Suppressor macrophage treated with lipopolysaccharide for 1 hour (primary cell): ENCODE results near the gene RPTOR.

Experiments
- DNase-seq, 3 donors: peaks; one replicate each; pipeline ENCODE4 v3.0.0-alpha.2; 2020 to 2022

Gene RPTOR

DNA sequence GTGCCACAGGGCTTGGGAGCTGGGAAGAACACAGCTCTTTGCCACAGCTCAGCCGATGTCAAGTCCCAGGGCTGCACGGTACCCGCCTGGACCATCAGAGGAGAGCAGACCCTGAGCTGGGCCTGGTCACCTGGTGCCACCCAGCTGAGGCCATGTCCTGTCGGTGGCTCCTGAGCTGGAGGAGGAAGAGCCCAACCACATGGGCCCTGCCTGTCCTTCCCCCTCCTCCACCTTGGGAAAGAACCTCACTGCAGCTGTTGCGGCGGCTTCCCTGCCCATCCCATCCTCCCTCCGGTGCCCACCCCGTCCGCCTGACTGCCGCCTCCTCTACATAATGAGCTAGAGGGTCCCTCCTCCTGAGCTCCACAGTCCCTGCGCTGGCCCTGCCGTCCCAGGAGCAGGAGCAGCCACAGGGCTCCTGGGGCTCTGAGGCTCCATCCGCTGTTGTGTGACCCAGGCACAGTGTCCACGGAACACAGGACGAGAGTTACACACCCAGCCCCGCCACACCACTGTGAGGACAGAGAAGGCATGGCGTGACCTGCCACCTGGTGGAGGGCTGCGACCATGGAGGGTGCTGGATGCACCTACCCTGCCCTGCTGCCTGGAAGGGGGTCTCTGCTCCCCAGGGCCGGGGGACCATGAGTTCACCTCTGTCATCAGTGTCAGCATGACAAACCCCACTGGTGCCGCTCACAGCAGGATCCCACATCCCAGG lies 425.6 kb downstream of the RPTOR start:
- peak in 2 of 3 donors; percentile 34 to 47 for DNase-seq

DNA sequence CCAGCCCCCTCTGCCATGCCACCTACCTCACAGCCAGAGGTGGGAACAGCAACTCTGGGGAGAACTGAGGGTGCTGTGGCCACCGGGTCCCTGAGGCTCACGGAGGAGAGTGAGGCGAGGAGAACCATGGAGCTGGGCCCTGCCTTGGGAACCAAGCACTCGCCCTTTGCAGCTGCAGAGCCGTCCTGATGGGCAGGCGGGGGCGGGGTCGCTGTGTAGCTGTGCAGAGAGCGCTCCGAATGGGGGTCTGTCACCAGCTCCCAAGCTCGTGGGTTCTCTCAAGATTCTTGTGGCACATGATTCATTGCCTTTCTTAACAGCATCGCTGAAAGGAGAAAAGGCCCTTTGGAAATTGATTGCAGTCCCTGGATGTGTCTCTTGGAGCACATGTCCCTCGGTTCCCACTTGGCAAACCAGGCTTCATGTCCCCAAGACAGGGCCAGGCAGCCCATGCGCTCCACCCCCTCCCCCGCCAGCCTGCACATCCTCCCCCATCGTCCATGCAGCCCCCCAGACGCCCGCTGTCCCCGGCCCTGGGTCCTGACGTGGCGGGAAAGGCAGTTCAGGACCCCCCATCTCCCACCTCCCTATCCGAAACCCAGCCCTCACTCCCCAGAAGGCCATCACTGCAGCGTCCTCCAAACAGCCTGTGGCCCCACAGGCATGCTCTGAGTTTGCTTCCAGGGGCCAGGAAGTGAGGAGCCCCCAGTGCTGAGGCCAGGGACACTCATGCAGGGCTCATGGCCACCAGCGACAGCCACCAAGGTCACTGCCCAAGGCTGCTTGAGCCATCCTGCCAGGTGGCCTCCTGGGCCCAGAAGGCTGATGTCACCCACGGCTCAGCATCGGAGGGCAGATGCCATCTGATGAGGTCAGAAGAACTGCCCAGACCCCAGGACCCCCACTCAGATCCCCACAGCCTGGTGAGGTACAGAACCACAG lies 426.4 kb downstream of the RPTOR start:
- no peak for DNase-seq

DNA sequence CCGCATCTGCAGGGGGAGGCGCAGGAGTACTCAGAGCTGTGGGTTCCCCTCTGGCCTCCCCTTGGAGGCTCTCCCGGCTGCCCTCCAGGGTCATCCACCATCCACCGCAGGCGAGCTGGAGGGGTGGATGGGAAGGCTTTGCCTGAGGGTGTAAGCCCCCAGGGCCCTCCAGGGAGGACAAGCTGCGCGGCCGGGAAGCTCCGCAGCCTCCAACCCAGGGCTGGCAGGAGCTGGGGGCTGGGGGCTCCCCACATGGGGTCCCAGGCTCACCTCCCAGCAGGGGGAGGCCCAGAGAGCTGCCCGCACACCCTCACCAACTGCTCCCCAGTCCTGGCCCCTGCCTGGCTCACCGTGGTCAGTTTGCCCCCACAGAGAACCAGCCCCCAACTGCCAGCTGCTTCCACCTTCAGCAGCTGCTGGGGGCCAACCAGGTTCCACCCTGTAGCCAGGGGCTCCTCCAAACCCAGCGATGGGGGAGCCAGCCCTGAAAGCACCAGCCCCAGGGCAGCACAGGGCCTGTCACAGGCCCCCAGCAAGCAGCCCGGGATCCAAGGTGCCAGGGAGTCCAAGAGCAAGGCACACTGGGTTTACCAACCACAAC lies 427.2 kb downstream of the RPTOR start:
- no peak for DNase-seq

DNA sequence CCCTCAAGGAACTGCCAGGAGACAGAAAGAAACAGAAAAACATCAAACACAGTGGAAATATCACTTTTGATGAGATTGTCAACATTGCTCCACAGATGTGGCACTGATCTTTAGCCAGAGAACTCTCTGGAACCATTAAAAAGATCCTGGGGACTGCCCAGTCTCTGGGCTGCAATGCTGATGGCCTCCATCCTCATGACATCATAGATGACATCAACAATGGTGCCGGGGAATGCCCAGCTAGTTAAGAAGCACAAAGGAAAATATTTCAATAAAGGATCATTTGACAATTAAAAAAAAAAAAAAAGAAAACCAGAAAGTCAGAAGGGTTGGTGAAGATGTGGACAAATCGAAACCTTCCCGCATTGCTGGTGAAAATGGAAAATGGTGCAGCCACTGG lies 432.1 kb downstream of the RPTOR start:
- DNase-seq, result peak; percentile 44 to 60 (median 54)

DNA sequence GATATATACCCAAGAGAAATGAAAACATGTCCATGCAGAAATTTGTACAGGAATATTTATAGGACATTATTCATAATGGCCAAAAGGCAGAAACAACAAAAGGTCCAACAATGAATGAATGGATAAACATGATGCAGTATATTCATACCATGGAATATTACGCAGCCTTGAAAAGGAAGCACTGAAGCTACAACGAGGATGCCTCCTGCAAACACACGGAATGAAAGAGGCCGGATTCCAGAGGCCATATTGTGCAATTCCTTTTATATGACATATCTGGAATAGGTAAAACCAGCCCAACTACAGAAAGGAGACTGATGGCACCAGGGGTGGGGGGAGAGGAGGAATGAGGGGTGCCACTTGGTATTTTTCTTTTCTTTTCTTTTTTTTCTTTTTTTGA lies 432.5 kb downstream of the RPTOR start:
- DNase-seq, result no peak

DNA sequence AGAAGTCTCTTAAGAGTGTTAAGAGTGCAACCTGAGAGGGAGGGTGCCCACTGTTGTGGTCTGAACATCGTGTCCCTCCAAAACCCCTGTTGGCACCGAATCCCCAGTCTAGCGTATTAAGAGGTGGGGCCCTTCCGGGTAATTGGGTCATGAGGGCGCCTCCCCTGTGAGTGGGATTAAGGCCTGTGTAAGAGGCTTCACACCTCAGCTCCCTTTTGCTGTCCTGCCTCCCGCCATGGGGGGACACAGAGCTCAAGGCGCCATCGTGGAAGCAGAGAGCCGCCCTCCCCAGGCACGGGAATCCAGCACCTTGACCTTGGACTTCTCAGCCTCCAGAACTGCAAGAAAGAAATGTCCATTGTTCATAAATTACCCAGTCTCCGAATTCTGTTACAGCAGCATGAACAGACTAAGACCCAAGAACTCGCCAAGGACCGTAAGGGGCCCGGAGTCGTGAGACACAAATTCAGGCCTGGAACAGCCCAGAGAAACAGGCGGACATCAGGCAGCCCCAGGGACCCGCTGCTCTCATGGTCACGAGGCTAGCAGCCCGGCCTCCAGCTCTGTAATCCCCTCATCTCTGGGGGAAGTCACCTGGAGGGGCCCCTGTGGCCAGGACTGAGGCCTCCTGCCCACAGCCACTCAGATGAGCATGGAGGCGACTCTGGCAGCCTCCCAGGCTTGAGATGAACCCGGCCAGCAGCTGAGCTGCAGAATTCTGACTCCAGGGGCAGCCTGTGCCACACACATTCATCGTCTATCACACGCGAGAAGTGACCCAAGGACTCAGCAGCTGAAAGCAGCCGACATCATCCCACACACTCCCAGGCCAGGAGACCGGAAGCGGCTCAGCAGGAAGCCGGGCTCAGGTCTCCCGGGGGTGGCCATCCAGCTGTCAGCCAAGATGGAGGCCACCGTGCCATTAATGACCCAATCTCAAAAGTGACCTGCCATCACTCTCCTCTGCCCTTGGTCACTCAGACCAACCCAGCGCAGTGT lies 434.2 kb downstream of the RPTOR start:
- DNase-seq, result no peak

DNA sequence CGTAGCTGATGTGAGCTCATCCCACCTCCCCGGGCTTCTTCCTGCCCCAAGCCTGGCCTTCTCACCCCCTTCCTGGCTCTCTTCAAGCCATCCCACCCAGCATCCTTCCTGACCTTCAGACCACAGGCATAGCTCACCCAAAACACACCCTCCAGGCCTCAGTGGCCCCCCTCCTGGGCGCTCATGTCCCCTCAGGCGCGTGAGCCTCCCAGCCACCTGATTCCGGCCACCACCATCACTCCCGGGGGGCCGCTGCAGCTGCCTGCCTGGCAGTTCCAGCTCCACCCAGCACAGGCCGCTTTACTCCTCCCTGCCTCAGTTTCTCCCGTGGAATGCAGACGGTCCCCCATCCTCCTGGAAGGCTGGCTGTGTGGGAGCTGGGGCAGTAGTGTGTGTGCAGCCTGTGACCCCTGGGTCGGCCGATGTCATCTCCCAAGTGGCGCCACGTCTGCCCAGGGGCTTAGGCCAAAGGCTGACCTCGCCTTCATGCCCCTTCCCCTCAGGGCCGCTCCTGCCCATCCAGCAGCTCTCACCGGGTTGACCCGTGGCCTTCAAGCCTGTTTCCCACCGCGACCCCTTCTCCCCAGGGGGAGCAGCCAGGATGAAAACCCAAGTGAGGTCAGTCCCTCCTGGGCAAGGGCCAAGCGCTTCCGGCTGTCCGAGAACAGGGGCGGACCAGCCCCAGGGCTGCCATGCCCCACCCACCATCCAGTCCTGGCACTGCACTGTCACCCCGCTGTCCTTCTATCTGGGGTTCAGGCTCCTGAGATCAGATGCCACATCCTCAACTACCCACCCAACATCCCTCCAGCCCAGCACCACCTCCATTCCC lies 435.1 kb downstream of the RPTOR start:
- no peak for DNase-seq

DNA sequence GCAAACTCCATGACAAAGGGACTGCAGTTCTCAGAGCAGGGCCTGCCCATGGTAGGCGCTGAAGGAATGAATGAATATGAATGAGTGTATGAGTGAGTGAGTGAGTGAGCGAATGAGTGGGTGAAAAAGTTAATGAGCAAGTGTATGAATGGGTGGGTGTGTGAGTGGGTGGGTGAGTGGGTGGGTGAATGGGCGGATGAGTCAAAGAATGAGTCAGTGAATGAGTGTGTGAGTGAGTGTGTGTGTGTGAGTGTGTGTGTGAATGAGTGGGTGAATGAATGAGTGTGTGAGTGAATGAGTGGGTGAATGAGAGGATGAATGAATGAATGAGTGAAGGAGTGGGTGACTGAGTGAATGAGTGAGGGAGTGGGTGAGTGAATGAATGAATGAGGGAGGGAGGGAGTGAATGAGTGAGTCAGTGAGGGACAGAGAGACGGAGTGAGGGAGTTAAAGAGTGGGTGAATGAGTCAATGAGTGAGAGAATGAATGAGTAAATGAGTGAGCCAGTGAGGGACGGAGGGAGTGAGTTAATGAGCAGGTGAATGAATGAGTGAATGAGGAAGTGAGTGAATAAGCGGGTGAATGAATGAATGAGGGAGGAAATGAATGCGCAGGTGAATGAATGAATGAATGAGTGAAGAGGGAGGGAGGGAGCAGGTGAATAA lies 435.9 kb downstream of the RPTOR start:
- DNase-seq, result peak; percentile 56 to 65 (median 61)

DNA sequence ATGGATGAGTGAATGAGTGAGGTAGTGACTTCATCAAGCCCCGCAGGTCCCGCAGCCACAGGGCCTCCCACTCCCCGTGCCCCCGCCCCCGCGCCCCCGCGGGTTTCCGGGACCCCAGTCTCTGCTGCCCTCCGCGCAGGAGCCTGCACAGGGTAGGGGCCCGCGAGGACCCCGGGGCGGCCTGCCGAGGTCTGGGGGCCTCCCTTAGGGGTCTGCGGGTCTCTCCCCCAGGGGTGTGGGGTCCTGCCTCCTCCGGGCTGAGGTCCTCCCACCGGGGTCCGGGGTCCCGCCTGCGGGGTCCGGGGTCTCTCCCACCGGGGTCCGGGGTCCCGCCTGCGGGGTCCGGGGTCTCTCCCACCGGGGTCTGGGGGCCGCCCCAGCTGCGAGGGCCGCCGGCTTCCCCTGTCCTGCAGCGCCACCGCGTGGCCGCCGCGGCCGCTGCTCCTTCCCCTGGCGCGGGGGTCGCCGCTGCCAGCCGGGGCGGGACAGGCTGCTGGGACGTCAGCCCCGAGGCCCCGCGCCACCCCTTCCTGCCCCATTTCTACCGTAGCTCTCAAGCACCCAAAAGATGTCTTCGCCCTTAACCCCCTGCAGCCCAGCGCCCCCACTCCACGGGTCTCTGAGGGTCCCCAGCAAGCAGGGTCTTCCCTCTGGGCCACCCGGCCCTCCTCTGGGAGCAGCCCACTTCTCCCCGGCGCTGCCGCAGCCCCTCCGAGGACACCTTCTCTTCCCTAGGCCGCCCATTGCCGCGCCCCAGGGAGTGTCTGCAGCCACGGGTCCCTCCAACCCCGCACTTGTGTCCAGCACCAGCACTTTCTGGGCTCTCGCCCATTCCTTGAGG lies 436.6 kb downstream of the RPTOR start:
- peak in 2 of 3 donors; percentile 31 to 67 for DNase-seq

DNA sequence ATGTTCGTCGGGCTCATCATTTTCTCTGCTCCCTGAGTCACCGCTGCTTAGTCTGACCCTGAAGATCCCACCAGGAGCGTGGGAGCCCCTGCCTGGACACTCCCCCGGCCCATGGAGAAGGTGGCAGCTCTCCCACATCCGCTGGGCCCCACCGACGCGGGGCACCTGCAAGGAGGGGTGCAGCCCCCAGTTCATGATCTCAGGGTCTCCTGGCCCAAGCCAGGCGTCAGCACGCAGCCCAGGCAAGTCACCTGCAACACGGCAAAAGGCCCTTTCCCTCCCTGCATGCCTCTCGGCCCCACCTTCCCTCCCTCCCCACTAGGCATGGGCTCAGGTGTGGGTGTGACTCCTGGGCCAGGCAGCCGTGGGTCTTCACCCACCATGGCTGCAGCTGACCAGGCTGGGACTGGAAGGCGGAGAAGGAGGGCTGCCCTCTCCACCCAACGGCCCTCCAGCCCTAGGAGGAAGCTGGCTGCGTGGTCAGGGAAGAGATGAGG lies 437.3 kb downstream of the RPTOR start:
- DNase-seq, result peak in 1 of 3 donors; percentile 19

DNA sequence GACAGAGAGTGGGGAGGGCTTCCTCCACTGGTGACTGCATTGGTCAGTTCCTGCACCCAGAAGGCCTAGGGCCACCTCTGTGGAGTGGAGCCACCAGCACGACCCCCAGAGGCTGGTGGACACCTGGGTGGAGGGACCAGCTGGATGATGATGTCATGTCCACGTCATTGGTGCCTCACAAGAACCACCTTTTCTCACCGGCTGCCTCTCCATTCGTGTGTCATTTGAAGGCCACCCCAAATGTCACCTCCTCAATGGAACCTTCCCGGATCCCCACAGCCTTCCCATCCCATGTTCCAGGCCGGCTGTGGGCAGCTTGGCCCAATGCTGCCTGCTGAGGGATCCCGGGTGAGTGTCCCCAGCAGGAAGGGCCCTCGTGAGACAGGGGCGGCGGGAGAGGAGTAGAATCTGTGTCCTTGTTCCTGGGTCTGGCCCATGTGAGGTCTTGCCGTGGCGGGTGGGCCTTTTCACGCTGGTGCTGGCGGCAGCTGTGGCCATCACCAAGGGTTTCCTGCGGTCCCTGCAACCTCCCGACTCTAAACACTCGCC lies 437.9 kb downstream of the RPTOR start:
- DNase-seq, result no peak

DNA sequence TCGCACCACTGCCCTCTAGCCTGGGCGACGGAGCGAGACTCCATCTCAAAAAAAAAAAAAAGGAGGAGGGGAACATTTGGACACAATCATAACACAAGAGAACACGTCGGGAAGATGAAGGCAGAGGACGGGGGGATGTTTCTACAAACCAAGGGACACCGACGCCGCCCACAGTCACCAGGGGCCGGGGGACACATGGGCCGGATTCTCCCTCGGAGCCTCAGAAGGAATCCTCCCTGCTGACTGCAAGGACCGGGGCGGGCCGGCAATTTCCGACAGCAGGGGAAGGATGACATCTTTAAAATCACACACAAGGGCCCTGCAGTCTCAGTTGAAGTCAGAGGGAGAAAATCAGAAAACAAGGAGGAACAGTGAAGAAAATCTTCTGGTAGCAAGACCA lies 438.9 kb downstream of the RPTOR start:
- DNase-seq, result no peak

DNA sequence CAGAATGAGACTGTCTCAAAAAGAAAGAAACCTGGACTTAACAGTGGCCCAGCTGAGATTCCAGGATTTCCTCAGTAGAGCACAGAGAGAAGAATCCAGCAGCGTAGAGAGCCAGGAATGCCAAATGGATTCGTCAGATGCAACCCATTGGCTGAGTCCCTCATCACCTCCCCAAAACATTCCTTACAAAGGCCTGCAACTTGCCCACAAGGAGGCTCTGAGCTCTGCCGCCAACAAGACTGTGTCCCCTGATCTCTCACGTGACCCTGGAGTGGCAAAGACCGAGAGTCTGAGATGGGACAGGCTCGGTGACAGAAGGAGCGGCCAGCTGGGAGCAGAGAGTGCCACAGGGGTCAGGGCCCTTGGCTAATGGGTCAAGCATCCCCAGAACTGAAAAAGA lies 440.1 kb downstream of the RPTOR start:
- no peak for DNase-seq

DNA sequence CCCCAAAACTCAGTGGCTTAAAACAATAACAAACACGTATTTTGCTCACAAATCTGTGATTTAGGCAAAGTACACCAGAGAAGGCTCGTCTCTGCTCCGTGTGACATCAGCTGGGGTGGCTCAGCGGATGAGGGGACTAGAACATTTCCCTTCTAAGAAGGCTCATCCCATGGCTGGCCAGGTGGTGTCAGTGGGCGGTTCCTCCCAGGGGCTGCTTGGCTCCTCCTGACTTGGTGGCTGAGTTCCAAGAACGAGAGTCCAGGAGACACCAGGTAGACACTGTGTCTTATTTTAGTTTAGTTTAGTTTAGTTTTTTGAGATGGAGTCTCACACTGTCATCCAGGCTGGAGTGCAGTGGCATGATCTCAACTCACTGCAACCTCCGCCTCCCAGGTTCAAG lies 441.4 kb downstream of the RPTOR start:
- no peak for DNase-seq

DNA sequence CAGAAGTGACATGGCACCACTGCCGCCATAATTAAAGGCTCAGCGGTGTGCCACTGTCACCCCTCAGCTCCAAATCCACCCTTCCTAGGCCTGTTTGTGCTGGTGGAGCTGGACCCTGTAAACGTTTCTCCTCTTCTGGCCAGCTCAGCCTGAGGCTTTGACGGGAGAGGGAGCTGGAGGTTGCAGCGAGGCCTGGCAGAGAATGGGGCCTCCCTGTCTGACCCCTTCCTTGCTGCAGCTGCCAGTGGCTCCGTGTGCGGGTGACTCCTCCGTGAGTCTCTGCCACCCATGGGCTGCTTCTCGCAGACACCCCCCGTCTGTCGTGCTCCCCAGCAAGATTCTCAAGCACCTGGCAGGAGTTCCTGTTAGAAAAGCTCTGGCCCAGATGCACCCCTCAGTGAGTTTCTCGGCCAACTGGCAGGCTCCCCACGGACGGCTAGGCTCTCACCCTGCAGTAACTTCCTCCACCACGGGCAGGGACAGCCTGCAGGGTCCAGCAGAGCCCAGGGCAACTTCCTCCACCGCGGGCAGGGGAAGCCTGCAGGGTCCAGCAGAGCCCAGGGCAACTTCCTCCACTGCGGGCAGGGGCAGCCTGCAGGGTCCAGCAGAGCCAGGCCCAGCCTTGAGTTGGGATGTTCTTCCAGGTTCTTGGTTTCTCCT lies 442.3 kb downstream of the RPTOR start:
- DNase-seq, result peak; percentile 71 to 83 (median 74)

DNA sequence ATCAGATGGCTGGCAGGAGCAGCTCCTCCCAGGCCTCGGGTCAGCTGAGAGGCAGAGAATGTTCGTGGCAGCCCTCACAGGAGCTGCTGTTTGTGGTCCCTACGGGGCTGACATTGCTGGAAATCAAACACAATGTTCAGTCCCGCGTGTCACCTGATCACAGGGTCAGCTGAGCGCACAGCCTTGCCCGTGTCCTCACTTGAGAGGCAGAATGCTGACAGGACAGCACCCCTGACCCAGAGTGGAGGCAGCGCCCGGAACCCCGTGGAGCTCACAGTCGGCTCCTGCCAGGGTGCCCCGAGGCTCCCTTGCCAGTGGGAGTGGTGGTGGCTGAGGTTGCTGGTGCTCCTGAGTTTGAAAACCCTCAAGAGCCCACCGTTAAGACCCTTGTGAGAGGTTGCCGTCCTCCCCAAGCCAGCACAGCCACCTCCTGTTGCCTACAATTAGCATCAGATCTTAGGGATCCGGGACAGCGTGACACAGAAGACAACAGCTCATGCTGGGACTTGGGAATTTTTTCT lies 443.4 kb downstream of the RPTOR start:
- DNase-seq, result no peak

DNA sequence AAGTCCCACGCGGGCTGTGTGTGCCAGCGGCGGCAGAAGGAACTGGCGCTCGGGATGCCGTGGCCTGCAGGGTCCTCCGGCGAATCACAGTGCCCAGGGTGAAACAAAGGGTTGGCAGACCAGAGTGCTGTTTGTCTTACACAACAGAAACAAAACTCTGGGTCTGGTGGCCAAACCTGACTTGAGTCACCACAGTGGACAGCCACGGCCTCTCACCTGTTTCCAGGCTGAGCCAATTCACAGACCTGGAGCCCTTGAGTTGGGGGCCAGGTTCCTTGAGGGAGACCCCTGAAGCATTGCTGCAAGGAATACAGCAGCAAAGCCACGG lies 444.9 kb downstream of the RPTOR start:
- no peak for DNase-seq

DNA sequence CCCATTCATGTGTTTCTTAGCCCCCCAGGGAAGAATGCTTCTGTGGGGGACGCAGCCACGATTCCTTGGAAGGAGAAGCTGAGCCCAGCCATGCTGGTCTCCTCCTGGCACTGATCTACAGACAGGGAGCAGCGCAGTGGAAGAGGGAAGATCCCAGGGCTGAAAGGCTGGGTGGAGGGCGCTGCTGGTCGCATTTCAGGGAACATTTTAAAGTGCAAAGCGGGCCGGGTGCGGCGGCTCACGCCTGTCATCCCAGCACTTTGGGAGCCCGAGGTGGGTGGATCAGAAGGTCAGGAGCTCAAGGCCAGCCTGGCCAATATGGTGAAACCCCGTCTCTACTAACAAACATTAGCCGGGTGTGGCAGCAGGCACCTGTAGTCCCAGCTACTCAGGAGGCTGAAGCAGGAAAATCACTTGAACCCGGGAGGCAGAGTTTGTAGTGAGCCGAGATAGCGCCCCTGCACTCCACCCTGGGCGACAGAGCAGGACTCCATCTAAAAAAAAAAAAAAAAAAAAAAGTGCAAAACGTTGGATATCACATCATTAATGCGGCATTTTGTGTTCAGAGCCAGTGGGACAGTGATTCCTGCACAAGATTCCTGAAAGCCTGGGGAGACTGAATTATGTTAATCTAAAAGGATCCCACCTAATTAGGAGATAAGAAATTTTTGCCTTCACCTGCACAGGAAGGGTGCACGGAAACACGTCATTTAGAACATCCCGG lies 446.4 kb downstream of the RPTOR start:
- DNase-seq, result no peak
